ENCODE data around the gene MCM3AP. TPM values are rescaled to one million over a fixed set of nuclear protein-coding genes. Genes with fewer than 3 reads are reported as not detected.
"Not testable (repeated sequence)": the region's sequence is repeated elsewhere in the genome, so short reads cannot be mapped to it uniquely, and the experiment has no call there.

The MCM3AP gene
- total RNA-seq, 1 donor from 2014 or later, result 138 TPM

DNA sequence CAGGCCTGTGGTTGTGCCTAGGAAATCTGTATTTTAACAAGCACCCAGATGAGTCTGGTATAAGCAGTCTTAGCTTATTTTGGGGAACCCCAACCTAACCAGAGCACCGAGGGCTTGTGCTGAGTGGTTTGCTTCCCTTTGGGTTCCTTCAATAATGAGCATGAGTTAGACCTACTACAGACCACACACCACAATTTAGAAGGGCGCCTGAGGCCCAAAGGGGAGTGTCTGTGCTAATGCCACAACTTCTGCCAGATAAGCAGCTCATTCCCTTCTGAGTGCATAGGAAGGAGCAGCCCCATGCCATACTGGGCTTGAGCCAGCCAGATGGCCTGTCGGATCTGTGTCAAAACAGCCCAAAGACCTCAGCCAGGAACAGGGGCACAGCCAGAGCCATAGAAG is 41.5 kb downstream of the MCM3AP start:
- Mint-ChIP-seq H3K27ac (no peak overlapping the region), H3K4me1 (ENCODE audit: low read depth) (no peaks in the 10 kb centered on the region), H3K27me3 (ENCODE audit: low read depth) (no peaks in the 10 kb centered on the region), H3K9me3 (no peaks in the 10 kb centered on the region), H3K36me3 (ENCODE audit: low read depth) (peaks cover 91% of the 10 kb centered on the region), H3K4me3 (ENCODE audit: low read depth) (no peak overlapping the region)
- no peak for DNase-seq (ENCODE audit: low spot score)
- intact Hi-C loops (cut with micrococcal nuclease), result no loop called here

DNA sequence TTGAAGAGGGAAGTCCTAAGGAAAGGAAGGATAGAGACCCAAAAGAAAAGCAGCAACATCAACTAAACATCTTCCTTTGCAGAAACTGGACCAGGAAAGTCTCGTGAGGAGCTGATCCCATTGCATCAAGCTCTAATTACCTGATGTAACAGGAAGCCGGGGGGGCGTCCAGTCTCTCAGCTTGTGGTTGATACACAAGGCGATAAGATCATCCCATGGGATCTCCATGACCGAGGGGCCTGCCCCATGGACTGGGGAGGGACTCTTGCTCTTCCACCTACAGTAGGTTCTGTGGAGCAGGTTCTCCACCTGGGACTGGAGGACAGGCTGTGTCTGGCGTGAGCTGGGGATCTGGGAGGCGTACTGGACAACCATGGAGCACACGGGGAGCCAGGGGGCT is 42.1 kb downstream of the MCM3AP start:
- intact Hi-C loops (cut with micrococcal nuclease), result no loop called here

DNA sequence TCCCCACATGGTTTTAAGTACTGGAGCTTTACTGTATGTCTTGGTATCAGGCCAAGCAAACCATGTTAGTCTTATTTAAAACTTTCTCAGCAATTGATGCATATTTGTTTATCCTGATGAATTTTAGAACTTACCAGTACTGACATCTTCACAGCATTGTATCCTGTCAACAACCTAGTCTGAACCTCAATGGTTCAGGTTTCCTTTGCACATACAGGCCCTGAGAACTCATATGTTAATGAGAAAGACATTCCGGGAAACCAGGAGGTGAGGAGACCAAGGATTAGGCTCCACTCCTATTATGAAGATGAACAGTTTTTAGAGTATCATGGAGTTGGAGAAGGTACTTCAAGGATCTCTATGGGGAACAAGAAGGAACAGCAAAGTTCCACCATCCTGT is 43.8 kb downstream of the MCM3AP start:
- H3K36me3 Mint-ChIP-seq (ENCODE audit: low read depth), result peaks cover 83% of the 10 kb centered on the region
- H3K27ac Mint-ChIP-seq, result peak overlapping the region; percentile 12
- H3K4me3 Mint-ChIP-seq (ENCODE audit: low read depth); H3K4me1 Mint-ChIP-seq (ENCODE audit: low read depth); intact Hi-C loops (cut with micrococcal nuclease); H3K9me3 Mint-ChIP-seq; H3K27me3 Mint-ChIP-seq (ENCODE audit: low read depth); DNase-seq (ENCODE audit: low spot score): not testable (repeated sequence)

More for the DNA sequence above, 42.1 kb downstream of the MCM3AP start:
- Mint-ChIP-seq H3K27ac (no peak overlapping the region), H3K9me3 (no peaks in the 10 kb centered on the region), H3K36me3 (ENCODE audit: low read depth) (peaks cover 91% of the 10 kb centered on the region), H3K4me3 (ENCODE audit: low read depth) (no peak overlapping the region), H3K27me3 (ENCODE audit: low read depth) (no peaks in the 10 kb centered on the region), H3K4me1 (ENCODE audit: low read depth) (no peaks in the 10 kb centered on the region)
- DNase-seq (ENCODE audit: low spot score), result no peak

DNA sequence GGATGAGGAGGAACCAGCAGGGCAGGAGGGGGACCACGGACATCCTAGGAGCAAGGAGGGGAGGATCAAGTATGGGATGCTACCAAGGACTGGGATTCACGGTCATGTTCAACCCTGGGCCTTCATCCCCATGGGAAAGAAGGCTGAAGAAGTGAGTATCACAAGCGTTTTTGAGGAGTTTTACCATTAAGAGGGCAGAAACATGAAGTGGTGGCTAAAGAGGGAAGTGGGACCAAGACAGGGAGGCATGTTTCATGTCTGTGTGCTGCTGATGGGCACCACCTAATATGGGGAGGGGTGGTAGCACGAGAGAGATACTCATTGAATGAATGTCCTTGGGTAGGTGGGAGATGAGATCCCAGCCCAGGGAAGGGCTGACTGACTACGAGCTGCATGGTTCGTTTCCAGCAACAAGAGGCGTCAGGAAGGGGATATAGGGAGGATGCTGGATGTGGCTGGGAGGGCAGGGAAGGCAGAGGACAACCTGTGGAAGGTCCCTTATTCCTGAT is 45.5 kb downstream of the MCM3AP start:
- DNase-seq (ENCODE audit: low spot score), result no peak
- no peaks in the 10 kb centered on the region for H3K4me1 Mint-ChIP-seq (ENCODE audit: low read depth)
- H3K4me3 Mint-ChIP-seq (ENCODE audit: low read depth), result no peak overlapping the region
- no peak overlapping the region for H3K27ac Mint-ChIP-seq
- intact Hi-C loops (cut with micrococcal nuclease), result no loop called here
- H3K27me3 Mint-ChIP-seq (ENCODE audit: low read depth), result no peaks in the 10 kb centered on the region
- H3K36me3 Mint-ChIP-seq (ENCODE audit: low read depth), result peaks cover 81% of the 10 kb centered on the region
- no peaks in the 10 kb centered on the region for H3K9me3 Mint-ChIP-seq

DNA sequence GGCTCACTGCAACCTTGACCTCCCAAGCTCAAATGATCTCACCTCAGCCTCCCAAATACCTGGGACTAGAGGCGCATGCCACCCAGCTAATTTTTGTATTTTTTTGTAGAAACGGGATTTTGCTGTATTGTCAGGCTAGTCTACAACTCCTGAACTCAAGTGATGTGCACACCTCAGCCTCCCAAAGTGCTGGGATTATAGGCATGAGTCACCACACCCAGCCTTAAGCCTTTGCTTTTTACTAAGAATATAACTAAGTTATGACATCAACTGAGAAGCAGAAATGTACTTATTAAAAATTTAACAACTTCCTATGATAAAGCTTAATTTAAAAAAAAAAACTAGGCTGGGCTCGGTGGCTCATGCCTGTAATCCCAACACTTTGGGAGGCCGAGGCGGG is 47.9 kb downstream of the MCM3AP start:
- Mint-ChIP-seq H3K36me3 (ENCODE audit: low read depth) (peaks cover 81% of the 10 kb centered on the region), H3K4me3 (ENCODE audit: low read depth) (no peak overlapping the region), H3K27ac (no peak overlapping the region), H3K27me3 (ENCODE audit: low read depth) (no peaks in the 10 kb centered on the region), H3K4me1 (ENCODE audit: low read depth) (peaks cover 18% of the 10 kb centered on the region), H3K9me3 (no peaks in the 10 kb centered on the region)
- DNase-seq (ENCODE audit: low spot score), result no peak
- intact Hi-C loops (cut with micrococcal nuclease), result no loop called here

DNA sequence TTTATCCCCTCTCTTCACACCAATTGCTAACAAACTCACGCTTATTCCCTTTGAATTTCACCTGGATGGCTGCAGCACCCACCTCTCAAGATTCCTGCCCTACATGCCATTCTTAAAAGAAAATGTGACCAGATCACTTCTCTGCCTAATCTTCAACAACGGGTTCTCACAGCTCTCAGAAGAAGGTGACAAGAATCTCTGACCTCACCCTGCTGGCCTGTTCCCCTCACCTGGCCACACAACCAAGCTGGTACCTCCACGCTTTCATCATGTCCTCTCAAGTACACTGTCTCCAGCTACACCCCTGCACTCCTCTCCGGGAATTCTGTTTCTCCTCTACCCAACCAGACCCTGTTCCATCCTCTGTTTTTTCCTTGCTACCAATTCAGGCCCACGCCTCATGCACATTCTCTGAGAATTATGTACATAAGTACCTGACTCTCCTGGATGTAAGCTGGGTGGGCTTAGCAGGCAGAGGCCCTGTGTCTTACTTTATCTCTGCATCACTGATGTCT is 50.9 kb downstream of the MCM3AP start:
- Mint-ChIP-seq H3K4me1 (ENCODE audit: low read depth) (peaks cover 37% of the 10 kb centered on the region), H3K4me3 (ENCODE audit: low read depth) (no peak overlapping the region), H3K27me3 (ENCODE audit: low read depth) (no peaks in the 10 kb centered on the region), H3K27ac (peak overlapping the region; percentile 64), H3K36me3 (ENCODE audit: low read depth) (peaks cover 81% of the 10 kb centered on the region), H3K9me3 (no peaks in the 10 kb centered on the region)
- intact Hi-C loops (cut with micrococcal nuclease), result no loop called here
- DNase-seq (ENCODE audit: low spot score), result no peak

DNA sequence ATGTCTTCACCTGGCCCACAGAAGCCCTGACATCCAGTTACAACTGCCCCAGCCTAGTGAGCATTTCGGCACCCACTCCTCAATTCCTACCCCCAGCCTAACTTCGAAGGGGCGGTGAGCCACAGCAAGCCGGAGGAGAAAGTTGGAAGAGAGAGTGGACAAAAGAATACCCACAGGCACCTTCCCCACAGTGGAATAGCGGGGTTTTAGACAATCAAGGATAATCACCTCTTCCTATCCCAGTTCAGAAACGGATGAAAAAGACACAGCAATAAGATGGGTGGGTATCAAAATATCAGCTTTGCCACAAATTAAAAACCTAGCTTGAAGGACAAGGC is 55.5 kb downstream of the MCM3AP start:
- peaks cover 62% of the 10 kb centered on the region for H3K36me3 Mint-ChIP-seq (ENCODE audit: low read depth)
- H3K27ac Mint-ChIP-seq, result peak overlapping the region; percentile 84

DNA sequence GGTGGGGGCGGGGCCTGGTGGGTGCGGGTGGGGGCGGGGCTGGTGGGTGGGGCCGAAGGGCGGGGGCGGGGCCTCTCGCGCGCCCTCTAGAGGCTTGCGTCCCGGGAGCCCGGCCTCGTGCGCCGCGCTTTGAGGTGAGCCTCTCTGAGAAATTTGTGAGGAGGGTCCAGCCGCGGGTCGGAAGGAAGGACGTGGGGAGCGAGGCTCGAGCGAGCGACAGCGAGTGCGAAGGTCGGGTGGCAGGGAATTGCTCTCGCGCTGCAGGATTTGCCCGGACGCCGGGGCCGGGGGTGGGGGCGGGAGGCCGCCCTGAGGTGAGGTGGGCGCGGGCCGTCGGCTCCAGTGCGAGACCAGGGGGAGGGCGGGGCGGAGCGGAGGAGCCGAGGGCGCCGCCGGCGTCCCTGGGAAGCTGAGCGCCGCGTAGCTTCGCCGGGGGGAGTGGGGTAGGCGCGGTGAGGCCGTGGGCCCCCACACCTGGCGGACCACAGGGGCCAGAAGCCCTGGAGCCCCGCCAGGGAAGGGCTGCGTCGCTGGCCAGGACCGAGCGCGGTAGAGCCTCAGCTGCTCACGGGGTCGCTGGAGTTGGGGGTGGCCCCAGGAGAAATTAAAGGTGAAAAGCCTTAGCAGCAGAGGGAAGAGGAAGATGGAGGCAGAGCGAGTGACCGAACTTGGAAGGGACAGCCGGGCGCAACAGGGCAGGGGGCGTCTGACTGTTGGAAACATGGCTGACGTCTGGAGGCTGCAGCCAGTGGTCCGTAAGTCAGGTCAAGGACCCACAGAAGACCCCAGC is 56.1 kb downstream of the MCM3AP start:
- H3K4me3 Mint-ChIP-seq (ENCODE audit: low read depth), result peak overlapping the region; percentile 98
- DNase-seq (ENCODE audit: low spot score), result no peak
- peaks cover 60% of the 10 kb centered on the region for H3K4me1 Mint-ChIP-seq (ENCODE audit: low read depth)
- H3K27me3 Mint-ChIP-seq (ENCODE audit: low read depth), result no peaks in the 10 kb centered on the region
- no peaks in the 10 kb centered on the region for H3K9me3 Mint-ChIP-seq
- H3K36me3 Mint-ChIP-seq (ENCODE audit: low read depth), result peaks cover 57% of the 10 kb centered on the region
- intact Hi-C loops (cut with micrococcal nuclease), result loop anchor here (1.0 to 5.0 kb wide), 5 partner anchors 42 to 257 kb away; partner anchors contain the start of genes PCNT and YBEY
- peak overlapping the region; percentile 99 for H3K27ac Mint-ChIP-seq

More for the DNA sequence above, 55.5 kb downstream of the MCM3AP start:
- H3K27me3 Mint-ChIP-seq (ENCODE audit: low read depth), result no peaks in the 10 kb centered on the region
- intact Hi-C loops (cut with micrococcal nuclease), result loop anchor here (1.0 to 5.0 kb wide), 5 partner anchors 43 to 258 kb away; partner anchors contain the start of genes PCNT and YBEY
- peak overlapping the region; percentile 98 for H3K4me3 Mint-ChIP-seq (ENCODE audit: low read depth)
- peaks cover 63% of the 10 kb centered on the region for H3K4me1 Mint-ChIP-seq (ENCODE audit: low read depth)
- DNase-seq (ENCODE audit: low spot score), result no peak
- H3K9me3 Mint-ChIP-seq, result no peaks in the 10 kb centered on the region

DNA sequence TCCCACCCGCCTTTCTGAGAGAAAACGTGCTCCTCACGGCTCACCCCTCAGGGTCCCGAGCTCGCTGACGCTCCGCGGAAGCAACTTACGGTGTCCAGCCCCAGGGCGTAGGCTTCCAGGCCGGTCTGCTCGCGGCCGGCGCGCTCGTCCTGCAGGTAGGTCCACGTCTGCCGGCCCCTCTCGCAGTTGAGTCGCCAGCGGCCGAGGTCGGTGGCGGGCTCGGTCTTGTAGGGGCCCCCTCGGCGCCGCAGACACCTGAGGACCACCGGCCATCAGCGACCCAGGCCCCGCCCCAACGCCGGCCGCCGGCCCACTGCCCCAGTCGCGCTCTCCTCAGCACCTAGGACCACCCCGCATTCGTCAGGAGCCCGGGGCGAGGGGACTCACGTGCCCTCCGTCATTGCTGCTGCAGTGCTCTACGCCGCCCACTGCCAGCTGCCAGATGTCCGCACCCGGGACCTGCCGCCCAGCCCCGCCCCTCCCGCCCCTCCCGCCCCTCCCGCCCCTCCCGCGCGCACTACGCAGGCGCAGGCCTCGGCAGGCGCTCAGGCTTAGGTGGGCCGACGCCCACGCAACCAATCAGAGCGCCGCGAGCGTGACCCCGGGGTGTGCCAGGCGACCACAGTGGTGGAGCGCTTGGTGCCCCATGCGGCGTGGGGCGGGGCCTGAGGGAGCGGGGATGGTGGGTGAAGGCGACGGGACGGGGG is 56.9 kb downstream of the MCM3AP start, which contains the start of gene LSS:
TSS of gene LSS (minus strand) at position 430 of the 707 bp plus-strand sequence. CDS start at position 401, 29 bp downstream.
- intact Hi-C loops (cut with micrococcal nuclease), result loop anchor here (1.0 to 5.0 kb wide), 5 partner anchors 41 to 256 kb away; partner anchors contain the start of genes PCNT and YBEY
- Mint-ChIP-seq H3K27me3 (ENCODE audit: low read depth) (no peaks in the 10 kb centered on the region), H3K27ac (peak within 1 kb of the TSS; percentile 99), H3K4me1 (ENCODE audit: low read depth) (peaks cover 52% of the 10 kb centered on the region), H3K4me3 (ENCODE audit: low read depth) (peak within 1 kb of the TSS; percentile 98), H3K9me3 (no peaks in the 10 kb centered on the region), H3K36me3 (ENCODE audit: low read depth) (peaks cover 52% of the 10 kb centered on the region)
- DNase-seq (ENCODE audit: low spot score), result peak; percentile 97

DNA sequence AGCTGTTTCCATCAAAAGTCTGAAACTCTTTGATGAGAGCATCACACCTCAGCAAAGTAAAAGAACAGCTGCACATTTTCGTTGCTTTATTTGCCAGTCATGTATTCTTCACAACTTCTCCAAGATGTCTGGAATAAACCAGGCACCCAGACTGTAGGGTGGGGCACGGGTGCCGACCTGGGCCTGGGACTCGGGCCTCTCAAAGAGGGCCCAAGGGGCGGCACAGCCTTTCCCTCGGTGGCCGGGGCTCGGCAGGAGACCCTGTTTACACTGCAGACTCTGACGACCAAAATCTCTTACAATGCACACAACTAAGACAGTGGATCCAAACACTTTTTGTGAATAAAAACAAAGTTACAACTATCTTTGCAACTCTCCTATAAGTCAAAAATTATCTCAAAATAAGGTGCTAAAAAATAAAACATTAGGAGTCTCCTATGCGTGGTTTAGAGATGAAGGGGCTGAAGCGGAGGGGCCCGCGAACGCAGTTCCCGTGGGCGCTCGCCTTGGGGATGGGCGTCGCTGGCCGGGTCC is 57.5 kb downstream of the MCM3AP start:
- Mint-ChIP-seq H3K9me3 (no peaks in the 10 kb centered on the region), H3K27ac (peak overlapping the region; percentile 37)

DNA sequence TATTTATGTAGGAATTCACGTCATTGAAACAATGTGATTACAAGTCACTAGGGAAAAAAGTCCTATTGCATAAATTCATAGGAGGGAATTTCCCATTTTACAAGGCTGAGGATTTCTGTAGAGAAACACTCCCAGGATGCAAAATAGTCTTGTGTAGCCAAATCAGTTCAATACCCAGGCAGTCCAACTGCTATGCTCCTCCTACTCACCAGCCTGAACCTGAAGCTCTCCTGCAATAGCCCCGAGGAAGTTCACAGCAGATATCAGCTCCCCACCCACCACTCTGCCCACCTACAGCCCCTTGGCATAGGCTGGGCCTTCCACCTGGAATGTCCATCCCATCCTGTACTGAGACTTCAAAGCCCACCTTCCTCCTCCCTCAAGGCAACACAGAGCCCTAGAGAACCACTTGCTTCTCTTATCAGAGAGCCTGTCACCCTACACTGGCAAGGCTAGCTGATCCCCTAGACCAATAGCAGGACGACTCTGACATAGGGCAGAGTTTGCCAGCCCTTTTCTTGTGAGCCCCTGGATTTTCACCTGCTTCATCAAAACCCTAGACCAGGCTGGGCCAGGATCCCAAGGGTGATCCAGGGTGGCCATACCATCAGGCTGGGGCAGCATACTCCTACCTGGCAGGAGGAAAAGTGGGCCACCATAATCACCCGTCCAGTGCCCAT is 58.4 kb downstream of the MCM3AP start:
- no peak for DNase-seq (ENCODE audit: low spot score)
- intact Hi-C loops (cut with micrococcal nuclease), result loop anchor here (5.0 kb wide), 2 partner anchors 40 to 255 kb away; no protein-coding TSS in a partner anchor
- peak overlapping the region; percentile 83 for H3K4me3 Mint-ChIP-seq (ENCODE audit: low read depth)
- peaks cover 41% of the 10 kb centered on the region for H3K36me3 Mint-ChIP-seq (ENCODE audit: low read depth)
- peaks cover 46% of the 10 kb centered on the region for H3K4me1 Mint-ChIP-seq (ENCODE audit: low read depth)
- H3K27me3 Mint-ChIP-seq (ENCODE audit: low read depth), result no peaks in the 10 kb centered on the region
- H3K9me3 Mint-ChIP-seq, result no peaks in the 10 kb centered on the region
- H3K27ac Mint-ChIP-seq, result peak overlapping the region; percentile 24

More for the DNA sequence above, 57.5 kb downstream of the MCM3AP start:
- no peak for DNase-seq (ENCODE audit: low spot score)
- Mint-ChIP-seq H3K36me3 (ENCODE audit: low read depth) (peaks cover 46% of the 10 kb centered on the region), H3K27me3 (ENCODE audit: low read depth) (no peaks in the 10 kb centered on the region), H3K4me1 (ENCODE audit: low read depth) (peaks cover 49% of the 10 kb centered on the region), H3K4me3 (ENCODE audit: low read depth) (peak overlapping the region; percentile 83)
- intact Hi-C loops (cut with micrococcal nuclease), result loop anchor here (2.0 to 5.0 kb wide), 4 partner anchors 41 to 256 kb away; partner anchors contain the start of gene PCNT

DNA sequence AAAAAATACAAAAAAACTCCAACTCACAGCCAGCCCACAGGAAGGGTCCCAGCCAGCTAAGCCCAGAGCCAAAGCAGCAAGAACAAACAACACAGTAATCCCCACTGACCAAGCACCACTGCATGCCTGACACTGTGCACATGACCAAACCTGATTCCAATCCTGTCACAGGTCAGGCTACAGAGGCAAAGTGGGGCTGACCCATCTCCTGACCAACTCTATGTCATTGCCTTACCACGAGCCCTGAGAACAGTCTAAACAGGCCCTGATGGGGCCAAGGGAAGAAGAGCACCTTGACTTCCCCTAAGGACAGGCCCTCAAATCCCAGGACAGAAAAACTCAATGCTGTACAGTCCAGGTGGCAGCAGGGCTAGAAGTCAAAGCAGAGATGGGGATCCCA is 59.3 kb downstream of the MCM3AP start:
- no peak overlapping the region for H3K4me3 Mint-ChIP-seq (ENCODE audit: low read depth)
- no peak overlapping the region for H3K27ac Mint-ChIP-seq
- H3K4me1 Mint-ChIP-seq (ENCODE audit: low read depth), result peaks cover 38% of the 10 kb centered on the region
- DNase-seq (ENCODE audit: low spot score), result no peak
- no peaks in the 10 kb centered on the region for H3K9me3 Mint-ChIP-seq
- intact Hi-C loops (cut with micrococcal nuclease), result loop anchor here (5.0 kb wide), 2 partner anchors 39 to 254 kb away; no protein-coding TSS in a partner anchor
- H3K27me3 Mint-ChIP-seq (ENCODE audit: low read depth), result no peaks in the 10 kb centered on the region
- peaks cover 39% of the 10 kb centered on the region for H3K36me3 Mint-ChIP-seq (ENCODE audit: low read depth)

Data from activated T-helper 2 cell treated with anti-CD3 and anti-CD28 coated beads, Interferon-gamma antibody, Interleukin-2, Interleukin-4, amounts not matched to agents 10 μg/mL and 5 μg/mL and 100 μg/mL, durations not matched to agents 14 hours and 24 hours and 36 hours (primary cell).